ENCODE data around the gene SORCS1. TPM values are rescaled to one million over a fixed set of nuclear protein-coding genes. Genes with fewer than 3 reads are reported as not detected.

The SORCS1 gene
- total and polyA plus RNA-seq, 2 experiments from 2014 or later: 1.1 to 4.6 TPM

DNA sequence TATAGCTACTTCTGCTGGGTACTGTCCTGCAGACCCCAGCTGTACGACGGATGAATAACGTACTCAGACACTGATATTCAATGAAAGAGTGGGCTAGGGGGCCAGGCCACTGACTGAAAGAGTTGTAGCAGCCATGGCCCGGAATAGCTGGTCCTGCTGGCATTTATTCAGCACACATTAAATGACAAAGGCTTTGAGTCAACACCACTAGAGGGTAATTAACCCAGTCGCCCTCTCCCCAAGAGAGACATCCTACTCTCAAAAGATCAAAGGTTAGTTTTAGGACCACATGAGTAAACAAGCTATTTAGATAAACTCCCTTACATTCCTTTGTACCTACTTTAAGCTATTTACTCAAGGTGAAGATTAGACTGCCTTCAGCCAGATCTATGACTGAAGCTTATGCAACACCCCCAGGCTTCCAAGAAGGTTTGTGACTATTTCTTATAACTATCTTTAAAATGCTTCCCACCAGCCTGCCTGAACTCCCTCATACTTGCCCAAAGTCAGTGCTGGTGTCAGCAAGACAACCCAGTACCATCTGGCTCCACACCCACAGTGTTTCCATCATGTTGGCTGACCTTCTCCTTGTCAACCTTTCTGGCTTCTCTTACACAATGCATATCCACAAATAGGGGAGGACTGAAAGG lies 629.1 kb downstream of the SORCS1 start:
- Histone ChIP-seq H3K79me2 (no peaks in the 10 kb centered on the region), H4K20me1 (ENCODE audit: insufficient read depth, poor library complexity, severe bottlenecking) (no peaks in the 10 kb centered on the region), H3K4me3 (no peak overlapping the region), H3K9me3 (ENCODE audit: low read depth) (no peaks in the 10 kb centered on the region), H3K27me3 (no peaks in the 10 kb centered on the region), H3K27ac (no peak overlapping the region), H3K4me2 (no peak overlapping the region), H3K9me2 (replicated peaks; ENCODE audit: insufficient read depth) (no peaks in the 10 kb centered on the region), H2AFZ (no peak overlapping the region), H3K4me1 (ENCODE audit: insufficient read depth) (no peaks in the 10 kb centered on the region), H3K36me3 (replicated peaks; ENCODE audit: insufficient read depth, low read depth) (no peaks in the 10 kb centered on the region)
- 66% methylated on average over 5 of the region's 5 CpGs for WGBS (ENCODE audit: low lambda C conversion rate, missing lambda C conversion rate)
- no peak for DNase-seq (ENCODE audit: low spot score)
- TF ChIP-seq EZH2 (IDR thresholded peaks at IDR 0.05; ENCODE audit: borderline replicate concordance): no peak
- TF ChIP-seq EZH2phosphoT487 (IDR thresholded peaks at IDR 0.05; ENCODE audit: low read depth, severe bottlenecking, unreplicated experiment): no peak
- TF ChIP-seq, protein P1, sequence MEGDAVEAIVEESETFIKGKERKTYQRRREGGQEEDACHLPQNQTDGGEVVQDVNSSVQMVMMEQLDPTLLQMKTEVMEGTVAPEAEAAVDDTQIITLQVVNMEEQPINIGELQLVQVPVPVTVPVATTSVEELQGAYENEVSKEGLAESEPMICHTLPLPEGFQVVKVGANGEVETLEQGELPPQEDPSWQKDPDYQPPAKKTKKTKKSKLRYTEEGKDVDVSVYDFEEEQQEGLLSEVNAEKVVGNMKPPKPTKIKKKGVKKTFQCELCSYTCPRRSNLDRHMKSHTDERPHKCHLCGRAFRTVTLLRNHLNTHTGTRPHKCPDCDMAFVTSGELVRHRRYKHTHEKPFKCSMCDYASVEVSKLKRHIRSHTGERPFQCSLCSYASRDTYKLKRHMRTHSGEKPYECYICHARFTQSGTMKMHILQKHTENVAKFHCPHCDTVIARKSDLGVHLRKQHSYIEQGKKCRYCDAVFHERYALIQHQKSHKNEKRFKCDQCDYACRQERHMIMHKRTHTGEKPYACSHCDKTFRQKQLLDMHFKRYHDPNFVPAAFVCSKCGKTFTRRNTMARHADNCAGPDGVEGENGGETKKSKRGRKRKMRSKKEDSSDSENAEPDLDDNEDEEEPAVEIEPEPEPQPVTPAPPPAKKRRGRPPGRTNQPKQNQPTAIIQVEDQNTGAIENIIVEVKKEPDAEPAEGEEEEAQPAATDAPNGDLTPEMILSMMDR (IDR thresholded peaks at IDR 0.05; ENCODE audit: poor library complexity): no peak

DNA sequence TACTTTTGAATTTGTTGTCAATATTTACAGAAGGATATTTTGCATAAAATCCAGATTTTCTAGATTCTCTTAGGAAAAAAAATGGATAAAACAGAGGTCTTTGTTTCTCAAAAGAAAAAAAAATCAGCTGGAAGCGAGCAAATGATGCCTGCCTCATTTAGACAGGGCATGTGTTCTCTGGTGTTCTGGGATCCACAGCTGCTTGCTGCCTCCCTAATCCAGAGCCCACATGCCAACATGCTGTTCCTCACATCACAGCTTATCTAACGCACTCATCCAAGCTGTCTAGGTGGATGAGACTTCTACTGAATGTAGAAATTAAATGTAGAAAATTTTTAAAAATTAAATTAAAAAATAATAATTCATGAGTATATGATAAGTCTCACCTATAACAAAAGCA lies 630.1 kb downstream of the SORCS1 start:
- Histone ChIP-seq H3K4me1 (ENCODE audit: insufficient read depth) (no peaks in the 10 kb centered on the region), H4K20me1 (ENCODE audit: insufficient read depth, poor library complexity, severe bottlenecking) (no peaks in the 10 kb centered on the region), H2AFZ (no peak overlapping the region), H3K27ac (no peak overlapping the region), H3K4me3 (no peak overlapping the region), H3K27me3 (no peaks in the 10 kb centered on the region), H3K9me2 (replicated peaks; ENCODE audit: insufficient read depth) (no peaks in the 10 kb centered on the region), H3K36me3 (replicated peaks; ENCODE audit: insufficient read depth, low read depth) (no peaks in the 10 kb centered on the region), H3K9me3 (ENCODE audit: low read depth) (no peaks in the 10 kb centered on the region), H3K4me2 (no peak overlapping the region), H3K79me2 (no peaks in the 10 kb centered on the region)
- no peak for DNase-seq (ENCODE audit: low spot score)
- WGBS (ENCODE audit: low lambda C conversion rate, missing lambda C conversion rate): 96% methylated on average over 2 of the region's 2 CpGs
- TF ChIP-seq EZH2phosphoT487 (IDR thresholded peaks at IDR 0.05; ENCODE audit: low read depth, severe bottlenecking, unreplicated experiment) (no peak), EZH2 (IDR thresholded peaks at IDR 0.05; ENCODE audit: borderline replicate concordance) (no peak)
- TF ChIP-seq, protein P1 (IDR thresholded peaks at IDR 0.05; ENCODE audit: poor library complexity): no peak

DNA sequence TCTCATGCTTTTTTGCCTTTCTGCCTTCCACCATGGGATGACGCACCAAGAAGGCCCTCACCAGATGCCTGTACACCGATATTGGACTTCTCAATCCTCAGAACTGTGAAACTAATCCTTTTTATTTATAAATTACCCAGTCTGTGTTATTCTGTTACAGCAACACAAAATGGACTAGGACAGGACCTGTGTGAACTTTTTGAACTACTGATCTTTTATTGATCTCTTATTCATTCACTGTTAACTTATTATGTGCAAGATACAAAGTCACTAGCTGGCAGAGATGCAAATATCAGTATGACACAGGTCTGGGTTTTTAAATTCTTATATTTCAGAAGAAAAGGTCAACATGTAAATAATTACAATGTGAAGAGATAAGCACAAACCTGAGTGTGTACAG lies 635.8 kb downstream of the SORCS1 start:
- Histone ChIP-seq H4K20me1 (ENCODE audit: insufficient read depth, poor library complexity, severe bottlenecking) (no peaks in the 10 kb centered on the region), H3K79me2 (no peaks in the 10 kb centered on the region), H3K4me1 (ENCODE audit: insufficient read depth) (no peaks in the 10 kb centered on the region), H3K4me2 (no peak overlapping the region), H3K27ac (no peak overlapping the region), H3K4me3 (no peak overlapping the region), H3K36me3 (replicated peaks; ENCODE audit: insufficient read depth, low read depth) (no peaks in the 10 kb centered on the region), H2AFZ (no peak overlapping the region), H3K9me2 (replicated peaks; ENCODE audit: insufficient read depth) (no peaks in the 10 kb centered on the region), H3K27me3 (no peaks in the 10 kb centered on the region), H3K9me3 (ENCODE audit: low read depth) (no peaks in the 10 kb centered on the region)
- 95% methylated on average over 2 of the region's 2 CpGs for WGBS (ENCODE audit: low lambda C conversion rate, missing lambda C conversion rate)
- no peak for DNase-seq (ENCODE audit: low spot score)
- TF ChIP-seq EZH2 (IDR thresholded peaks at IDR 0.05; ENCODE audit: borderline replicate concordance) (no peak), EZH2phosphoT487 (IDR thresholded peaks at IDR 0.05; ENCODE audit: low read depth, severe bottlenecking, unreplicated experiment) (no peak)
- TF ChIP-seq, protein P1 (IDR thresholded peaks at IDR 0.05; ENCODE audit: poor library complexity): no peak
